ENCODE measurements around the gene HYAL3.

DNA sequence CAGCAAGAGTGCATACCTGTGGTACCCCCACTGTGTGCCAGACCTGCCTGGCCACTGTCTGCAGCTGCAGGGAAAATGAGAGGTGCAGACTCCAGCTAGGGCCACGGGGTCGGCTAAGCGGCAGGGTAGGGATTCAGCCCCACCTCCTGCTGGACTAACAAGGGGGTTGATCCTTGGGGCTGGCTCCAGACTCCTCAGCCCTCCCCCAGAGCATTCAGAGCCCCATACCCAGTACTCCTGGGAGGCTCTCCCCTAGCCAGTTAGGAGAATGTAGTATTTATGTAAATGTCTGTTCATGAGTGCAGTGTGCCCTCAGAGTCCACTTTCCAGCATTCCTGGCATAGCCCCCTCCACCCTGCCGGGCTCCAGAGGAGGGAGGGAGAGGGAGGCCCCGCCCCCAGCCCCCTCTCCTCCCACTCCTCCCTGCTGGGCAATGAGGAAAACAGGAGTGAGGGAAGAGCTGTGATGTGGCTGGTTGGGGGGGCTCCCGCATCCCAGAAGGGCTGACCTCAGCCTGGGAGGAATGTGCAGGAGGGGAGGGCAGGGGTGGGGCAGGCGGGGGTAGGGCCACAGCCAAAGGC, 34.7 kb downstream of the HYAL3 start:
- TF ChIP-seq, protein P1, sequence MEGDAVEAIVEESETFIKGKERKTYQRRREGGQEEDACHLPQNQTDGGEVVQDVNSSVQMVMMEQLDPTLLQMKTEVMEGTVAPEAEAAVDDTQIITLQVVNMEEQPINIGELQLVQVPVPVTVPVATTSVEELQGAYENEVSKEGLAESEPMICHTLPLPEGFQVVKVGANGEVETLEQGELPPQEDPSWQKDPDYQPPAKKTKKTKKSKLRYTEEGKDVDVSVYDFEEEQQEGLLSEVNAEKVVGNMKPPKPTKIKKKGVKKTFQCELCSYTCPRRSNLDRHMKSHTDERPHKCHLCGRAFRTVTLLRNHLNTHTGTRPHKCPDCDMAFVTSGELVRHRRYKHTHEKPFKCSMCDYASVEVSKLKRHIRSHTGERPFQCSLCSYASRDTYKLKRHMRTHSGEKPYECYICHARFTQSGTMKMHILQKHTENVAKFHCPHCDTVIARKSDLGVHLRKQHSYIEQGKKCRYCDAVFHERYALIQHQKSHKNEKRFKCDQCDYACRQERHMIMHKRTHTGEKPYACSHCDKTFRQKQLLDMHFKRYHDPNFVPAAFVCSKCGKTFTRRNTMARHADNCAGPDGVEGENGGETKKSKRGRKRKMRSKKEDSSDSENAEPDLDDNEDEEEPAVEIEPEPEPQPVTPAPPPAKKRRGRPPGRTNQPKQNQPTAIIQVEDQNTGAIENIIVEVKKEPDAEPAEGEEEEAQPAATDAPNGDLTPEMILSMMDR (IDR thresholded peaks at IDR 0.05), result no peak
- TF ChIP-seq POLR2AphosphoS5 (IDR thresholded peaks at IDR 0.05; ENCODE audit: insufficient read depth in 1 of 2, low read depth in 1 of 2) (peak in 1 of 2 donors; percentile 77), POLR2A (IDR thresholded peaks at IDR 0.05) (no peak)

Measured in vagina (tissue), 2 donors.